OCI-LY3 (cell line): Measurements from ENCODE around the gene B3GALT5.

ENCODE experiments used
- H2AFZ ChIP-seq: fragments of 200-600, 300-600 bp; shearing (Covaris generic); 2 replicates; pipeline ENCODE4 v1.6.0; 2014; ENCODE audit warnings: antibody characterized with exemption, low read depth, low read length
- H3K27ac ChIP-seq: fragments of 200-600, 300-600 bp; sonication (generic); 2 replicates; pipeline ENCODE4 v1.5.1; 2014; ENCODE audit warnings: mild to moderate bottlenecking, low read length, moderate library complexity, mixed read lengths
- H3K27me3 ChIP-seq: fragments of 200-600, 300-600 bp; sonication (generic); 2 replicates; pipeline ENCODE4 v1.6.1; 2014; ENCODE audit warnings: low read depth, low read length, mixed read lengths
- H3K36me3 ChIP-seq: fragments of 200-600, 300-600 bp; sonication (generic); replicated peaks from 2 replicates; pipeline ENCODE3; 2014; ENCODE audit warnings: low read depth, low read length, mixed read lengths
- H3K4me1 ChIP-seq: fragments of 300-600, 200-600 bp; sonication (generic); 2 replicates; pipeline ENCODE4 v1.6.1; 2014; ENCODE audit warnings: low read length, mixed read lengths
- H3K4me2 ChIP-seq: fragments of 200-600, 300-600 bp; sonication (generic); 2 replicates; pipeline ENCODE4 v1.6.1; 2014; ENCODE audit warnings: low read length, mixed read lengths
- H3K4me3 ChIP-seq: fragments of 300-600, 200-600 bp; sonication (generic); 2 replicates; pipeline ENCODE4 v1.5.1; 2014; ENCODE audit warnings: antibody characterized with exemption, mild to moderate bottlenecking, low read length, moderate library complexity
- H3K79me2 ChIP-seq: fragments of 300-600, 200-600 bp; shearing (Covaris generic); 2 replicates; pipeline ENCODE4 v1.6.1; 2014; ENCODE audit warnings: mild to moderate bottlenecking, low read length, mixed read lengths
- H3K9ac ChIP-seq: fragments of 300-600, 200-600 bp; shearing (Covaris generic); 2 replicates; pipeline ENCODE4 v1.6.0; 2014; ENCODE audit warnings: mild to moderate bottlenecking, low read length, moderate library complexity
- H3K9me3 ChIP-seq: fragments of 200-600, 300-600 bp; shearing (Covaris generic); 2 replicates; pipeline ENCODE4 v1.6.1; 2014; ENCODE audit warnings: low read length, mixed read lengths; ENCODE audit not compliant: insufficient read depth
- H4K20me1 ChIP-seq: fragments of 200-600, 300-600 bp; sonication (generic); 2 replicates; pipeline ENCODE4 v1.6.1; 2016; ENCODE audit warnings: low read length, mixed read lengths; ENCODE audit not compliant: insufficient read depth
- EZH2phosphoT487 ChIP-seq: fragments of 200-600 bp; shearing (Covaris generic); IDR thresholded peaks from 2 replicates; pipeline ENCODE4 v1.6.1; 2018; ENCODE audit warnings: antibody characterized with exemption, mixed run types, low read depth
- TF ChIP-seq, protein P1 (sequence below): fragments of 200-600, 300-600 bp; sonication (generic); IDR thresholded peaks from 2 replicates; pipeline ENCODE4 v1.5.1; 2014; ENCODE audit warnings: antibody characterized with exemption, low read length, low read depth

B3GALT5 gene

DNA sequence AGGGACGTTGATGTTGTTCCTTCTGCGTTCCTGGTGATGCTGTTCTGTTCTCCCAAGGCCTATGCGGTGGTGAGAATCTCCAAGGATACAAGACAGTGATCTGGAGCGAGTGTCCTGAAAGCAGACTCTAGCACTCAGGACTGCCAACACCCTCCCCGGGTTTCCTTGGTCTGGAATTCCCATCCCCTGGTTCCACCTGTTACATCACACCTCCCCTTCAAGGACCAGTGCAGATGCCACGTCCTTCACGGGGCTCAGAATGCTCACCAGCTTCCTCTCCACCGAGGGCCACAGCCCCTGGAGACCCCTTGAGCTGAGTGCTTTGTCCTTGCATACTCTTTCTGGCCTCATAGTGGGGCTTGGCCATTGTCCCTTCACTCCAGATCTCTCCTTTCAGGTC is 43.5 kb downstream of the B3GALT5 start:
- Histone ChIP-seq H3K9ac (no peak overlapping the region), H3K27me3 (no peaks in the 10 kb centered on the region), H4K20me1 (no peaks in the 10 kb centered on the region), H3K36me3 (no peaks in the 10 kb centered on the region), H3K79me2 (no peaks in the 10 kb centered on the region), H2AFZ (no peak overlapping the region), H3K4me2 (no peak overlapping the region), H3K27ac (no peak overlapping the region), H3K4me3 (no peak overlapping the region), H3K9me3 (no peaks in the 10 kb centered on the region), H3K4me1 (no peaks in the 10 kb centered on the region)
- TF ChIP-seq, protein P1, sequence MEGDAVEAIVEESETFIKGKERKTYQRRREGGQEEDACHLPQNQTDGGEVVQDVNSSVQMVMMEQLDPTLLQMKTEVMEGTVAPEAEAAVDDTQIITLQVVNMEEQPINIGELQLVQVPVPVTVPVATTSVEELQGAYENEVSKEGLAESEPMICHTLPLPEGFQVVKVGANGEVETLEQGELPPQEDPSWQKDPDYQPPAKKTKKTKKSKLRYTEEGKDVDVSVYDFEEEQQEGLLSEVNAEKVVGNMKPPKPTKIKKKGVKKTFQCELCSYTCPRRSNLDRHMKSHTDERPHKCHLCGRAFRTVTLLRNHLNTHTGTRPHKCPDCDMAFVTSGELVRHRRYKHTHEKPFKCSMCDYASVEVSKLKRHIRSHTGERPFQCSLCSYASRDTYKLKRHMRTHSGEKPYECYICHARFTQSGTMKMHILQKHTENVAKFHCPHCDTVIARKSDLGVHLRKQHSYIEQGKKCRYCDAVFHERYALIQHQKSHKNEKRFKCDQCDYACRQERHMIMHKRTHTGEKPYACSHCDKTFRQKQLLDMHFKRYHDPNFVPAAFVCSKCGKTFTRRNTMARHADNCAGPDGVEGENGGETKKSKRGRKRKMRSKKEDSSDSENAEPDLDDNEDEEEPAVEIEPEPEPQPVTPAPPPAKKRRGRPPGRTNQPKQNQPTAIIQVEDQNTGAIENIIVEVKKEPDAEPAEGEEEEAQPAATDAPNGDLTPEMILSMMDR: no peak
- no peak for TF ChIP-seq EZH2phosphoT487

DNA sequence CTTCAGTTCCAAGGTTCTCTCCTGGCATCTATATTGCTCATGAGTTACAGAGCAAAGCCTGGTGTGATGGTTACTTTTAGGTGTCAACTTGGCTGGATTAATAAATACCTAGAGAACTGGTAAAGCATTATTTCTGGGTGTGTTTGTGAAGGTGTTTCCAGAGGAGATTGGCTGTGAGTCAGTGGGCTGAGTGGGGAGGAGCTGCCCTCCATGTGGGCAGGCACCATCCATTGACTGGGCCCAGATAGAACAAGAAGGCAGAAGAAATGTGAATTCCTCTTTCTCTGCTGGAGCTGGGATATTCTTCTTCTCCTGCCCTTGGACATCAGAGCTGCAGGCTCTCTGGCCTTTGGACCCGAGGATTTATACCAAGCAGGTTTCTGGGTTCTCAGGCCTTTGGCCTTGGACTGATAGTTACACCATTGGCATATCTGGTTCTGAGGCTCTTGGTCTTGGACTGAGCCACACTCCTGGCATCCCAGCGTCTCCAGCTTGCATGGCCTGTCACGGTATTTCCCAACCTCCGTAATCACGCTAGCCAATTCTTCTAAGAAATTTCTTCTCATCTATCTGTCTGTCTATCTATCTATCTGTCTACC is 44.5 kb downstream of the B3GALT5 start:
- Histone ChIP-seq H3K9ac (no peak overlapping the region), H3K4me3 (no peak overlapping the region), H3K79me2 (no peaks in the 10 kb centered on the region), H3K27me3 (no peaks in the 10 kb centered on the region), H2AFZ (no peak overlapping the region), H3K36me3 (no peaks in the 10 kb centered on the region), H3K4me2 (no peak overlapping the region), H3K4me1 (no peaks in the 10 kb centered on the region), H3K9me3 (no peaks in the 10 kb centered on the region), H4K20me1 (no peaks in the 10 kb centered on the region), H3K27ac (no peak overlapping the region)
- TF ChIP-seq EZH2phosphoT487: no peak
- TF ChIP-seq, protein P1: no peak

DNA sequence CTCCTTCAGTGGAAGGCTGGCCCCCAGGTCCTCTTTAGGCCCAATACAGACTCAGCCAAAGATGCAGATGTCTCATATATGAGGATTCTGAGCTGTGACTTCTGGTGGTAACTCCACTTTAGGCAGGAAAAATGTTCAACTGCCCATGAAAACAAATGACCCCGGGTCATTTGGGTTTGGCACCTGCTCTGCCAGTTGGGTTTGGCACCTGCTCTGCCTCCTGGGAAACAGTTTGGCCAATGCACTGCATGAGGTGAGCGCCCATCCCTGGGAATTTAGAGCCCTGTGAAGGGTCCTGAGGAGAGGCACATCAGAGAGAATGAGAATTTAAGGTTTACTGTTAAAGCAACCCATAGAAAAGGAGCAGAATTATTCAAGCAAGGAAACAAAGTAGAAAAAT is 45.3 kb downstream of the B3GALT5 start:
- no peak overlapping the region for H3K4me3 ChIP-seq
- H3K9ac ChIP-seq: no peak overlapping the region
- no peak overlapping the region for H3K27ac ChIP-seq
- no peaks in the 10 kb centered on the region for H3K79me2 ChIP-seq
- H3K36me3 ChIP-seq: no peaks in the 10 kb centered on the region
- no peaks in the 10 kb centered on the region for H4K20me1 ChIP-seq
- H3K4me2 ChIP-seq: no peak overlapping the region
- no peaks in the 10 kb centered on the region for H3K4me1 ChIP-seq
- H3K9me3 ChIP-seq: no peaks in the 10 kb centered on the region
- no peak overlapping the region for H2AFZ ChIP-seq
- no peak for TF ChIP-seq EZH2phosphoT487
- TF ChIP-seq, protein P1: no peak
- H3K27me3 ChIP-seq: no peaks in the 10 kb centered on the region

DNA sequence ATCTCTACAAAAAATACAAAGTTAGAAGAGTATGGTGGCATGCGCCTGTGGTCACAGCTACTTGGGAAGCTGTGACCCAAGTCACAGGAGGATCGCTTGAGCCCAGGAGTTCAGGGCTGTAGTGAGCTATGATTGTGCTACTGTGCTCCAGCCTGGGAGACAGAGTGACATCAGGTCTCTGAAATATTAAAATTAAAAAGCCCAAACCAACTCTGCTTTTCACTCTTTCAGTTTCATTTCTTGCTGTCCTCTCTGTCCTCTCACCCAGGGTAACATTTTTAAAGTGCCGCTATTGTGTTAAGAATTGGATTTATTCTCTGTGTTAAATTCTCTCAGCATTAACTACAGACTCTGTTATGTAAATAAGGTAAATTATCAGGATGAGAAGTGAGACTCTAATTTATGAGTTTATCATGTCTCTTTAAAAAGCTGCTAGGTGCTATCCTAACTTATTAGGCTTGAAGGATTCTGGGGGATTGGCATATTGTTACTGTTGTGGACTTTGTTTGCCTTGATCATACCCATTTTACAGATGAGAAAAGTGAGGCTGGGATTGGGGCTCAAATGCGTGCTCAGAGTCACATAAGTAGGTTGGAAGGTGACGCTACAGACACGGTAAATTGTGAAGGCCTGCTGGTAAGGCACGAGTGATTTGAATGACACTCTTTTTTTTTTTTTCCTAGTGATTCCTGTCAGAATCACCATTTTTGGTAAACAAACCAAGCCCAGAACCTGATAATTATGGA is 46.5 kb downstream of the B3GALT5 start:
- H3K9me3 ChIP-seq: no peaks in the 10 kb centered on the region
- H3K79me2 ChIP-seq: no peaks in the 10 kb centered on the region
- no peaks in the 10 kb centered on the region for H3K27me3 ChIP-seq
- H3K4me2 ChIP-seq: no peak overlapping the region
- no peak overlapping the region for H2AFZ ChIP-seq
- no peak overlapping the region for H3K27ac ChIP-seq
- H4K20me1 ChIP-seq: no peaks in the 10 kb centered on the region
- TF ChIP-seq EZH2phosphoT487: no peak
- TF ChIP-seq, protein P1: no peak
- H3K4me1 ChIP-seq: no peaks in the 10 kb centered on the region
- H3K9ac ChIP-seq: no peak overlapping the region
- H3K36me3 ChIP-seq: no peaks in the 10 kb centered on the region
- no peak overlapping the region for H3K4me3 ChIP-seq
